ENCODE measurements around the gene RANBP3. TPM values are rescaled to one million over a fixed set of nuclear protein-coding genes. Genes with fewer than 3 reads are reported as not detected.

Gene RANBP3
- total RNA-seq, 1 donor from 2014 or later: 77.8 TPM

GRCh38 chr19:5967571-5967970, 10.4 kb downstream of the RANBP3 start:
- Mint-ChIP-seq H3K9me3 (no peaks in the 10 kb centered on the region), H3K27ac (no peak overlapping the region), H3K4me3 (no peak overlapping the region), H3K36me3 (peaks cover 2% of the 10 kb centered on the region), H3K4me1 (peaks cover 33% of the 10 kb centered on the region), H3K27me3 (ENCODE audit: insufficient read depth, low read depth) (peaks cover 6% of the 10 kb centered on the region)
- peaks cover 13% of the 10 kb centered on the region for H3K4me1 ChIP-seq
- peaks cover 99% of the 10 kb centered on the region for H3K79me2 ChIP-seq (ENCODE audit: low read depth)
- peaks cover 24% of the 10 kb centered on the region for H3F3A ChIP-seq (ENCODE audit: low read depth)
- H4K20me1 ChIP-seq (ENCODE audit: low read depth): peaks cover 99% of the 10 kb centered on the region
- H3K4me2 ChIP-seq: no peak overlapping the region
- H3K9ac ChIP-seq: no peak overlapping the region
- no peak for DNase-seq (ENCODE audit: low spot score)
- TF ChIP-seq EZH2 (IDR thresholded peaks at IDR 0.05): no peak
- no peak for TF ChIP-seq EZH2phosphoT487 (IDR thresholded peaks at IDR 0.05)
- no peak for TF ChIP-seq CTCF (IDR thresholded peaks at IDR 0.05)
- no peaks in the 10 kb centered on the region for H3K27me3 ChIP-seq
- no peaks in the 10 kb centered on the region for H3K9me3 ChIP-seq (ENCODE audit: low read depth)
- H3K4me3 ChIP-seq: no peak overlapping the region
- no peak overlapping the region for H3K27ac ChIP-seq
- H3K36me3 ChIP-seq: no peaks in the 10 kb centered on the region
- no peak overlapping the region for H2AFZ ChIP-seq (replicated peaks)

GRCh38 chr19:5966941-5967340, 11.0 kb downstream of the RANBP3 start:
- peaks cover 6% of the 10 kb centered on the region for H3K27me3 Mint-ChIP-seq (ENCODE audit: insufficient read depth, low read depth)
- peaks cover 2% of the 10 kb centered on the region for H3K36me3 Mint-ChIP-seq
- no peak overlapping the region for H3K27ac Mint-ChIP-seq
- Histone ChIP-seq H3K9me3 (ENCODE audit: low read depth) (no peaks in the 10 kb centered on the region), H3K27me3 (no peaks in the 10 kb centered on the region), H3K4me1 (peaks cover 13% of the 10 kb centered on the region), H3K9ac (no peak overlapping the region), H3K4me2 (no peak overlapping the region), H3K36me3 (no peaks in the 10 kb centered on the region), H3K27ac (no peak overlapping the region), H4K20me1 (ENCODE audit: low read depth) (peaks cover 99% of the 10 kb centered on the region), H3F3A (ENCODE audit: low read depth) (peaks cover 24% of the 10 kb centered on the region), H3K79me2 (ENCODE audit: low read depth) (peaks cover 99% of the 10 kb centered on the region), H2AFZ (replicated peaks) (no peak overlapping the region), H3K4me3 (no peak overlapping the region)
- peaks cover 39% of the 10 kb centered on the region for H3K4me1 Mint-ChIP-seq
- TF ChIP-seq EZH2 (IDR thresholded peaks at IDR 0.05): no peak
- TF ChIP-seq EZH2phosphoT487 (IDR thresholded peaks at IDR 0.05): no peak
- no peak for TF ChIP-seq CTCF (IDR thresholded peaks at IDR 0.05)
- no peak for DNase-seq (ENCODE audit: low spot score)
- H3K4me3 Mint-ChIP-seq: no peak overlapping the region
- H3K9me3 Mint-ChIP-seq: no peaks in the 10 kb centered on the region

- Histone ChIP-seq H3K27ac (no peak overlapping the region), H3K36me3 (no peaks in the 10 kb centered on the region), H4K20me1 (ENCODE audit: low read depth) (peaks cover 99% of the 10 kb centered on the region), H3K27me3 (no peaks in the 10 kb centered on the region), H3K4me1 (peaks cover 13% of the 10 kb centered on the region), H3F3A (ENCODE audit: low read depth) (peaks cover 24% of the 10 kb centered on the region), H3K79me2 (ENCODE audit: low read depth) (peaks cover 99% of the 10 kb centered on the region), H2AFZ (replicated peaks) (no peak overlapping the region), H3K9me3 (ENCODE audit: low read depth) (no peaks in the 10 kb centered on the region), H3K4me2 (no peak overlapping the region), H3K4me3 (no peak overlapping the region), H3K9ac (no peak overlapping the region)
- H3K4me1 Mint-ChIP-seq: peaks cover 43% of the 10 kb centered on the region
- H3K27me3 Mint-ChIP-seq (ENCODE audit: insufficient read depth, low read depth): peaks cover 6% of the 10 kb centered on the region
- no peak for DNase-seq (ENCODE audit: low spot score)
- TF ChIP-seq EZH2 (IDR thresholded peaks at IDR 0.05) (no peak), EZH2phosphoT487 (IDR thresholded peaks at IDR 0.05) (no peak), CTCF (IDR thresholded peaks at IDR 0.05) (no peak)
- H3K4me3 Mint-ChIP-seq: no peak overlapping the region
- H3K36me3 Mint-ChIP-seq: peaks cover 2% of the 10 kb centered on the region
- H3K9me3 Mint-ChIP-seq: no peaks in the 10 kb centered on the region
- no peak overlapping the region for H3K27ac Mint-ChIP-seq
These were observed 11.7 kb downstream of the RANBP3 start for GRCh38 chr19:5966215-5966614.

Measured in neural progenitor cell (in vitro differentiated cells).